Measurements from ENCODE around the gene SLC6A8.

GRCh38 chrX:153688071-153688470 lies 345 bp downstream of the SLC6A8 start:
- TF ChIP-seq YY1 (IDR thresholded peaks at IDR 0.05; ENCODE audit: low read depth) (no peak), FOXM1 (IDR thresholded peaks at IDR 0.05; ENCODE audit: borderline replicate concordance, low read depth) (no peak), TEAD4 (IDR thresholded peaks at IDR 0.05) (no peak), CEBPB (IDR thresholded peaks at IDR 0.05) (no peak), RAD21 (IDR thresholded peaks at IDR 0.05; ENCODE audit: low read depth) (no peak), EP300 (IDR thresholded peaks at IDR 0.05; ENCODE audit: borderline replicate concordance) (no peak), REST (IDR thresholded peaks at IDR 0.05; ENCODE audit: low read depth) (no peak), TCF12 (IDR thresholded peaks at IDR 0.05; ENCODE audit: low read depth) (no peak), TAF1 (IDR thresholded peaks at IDR 0.05; ENCODE audit: low read depth) (no peak), MAX (IDR thresholded peaks at IDR 0.05) (no peak), CREB1 (IDR thresholded peaks at IDR 0.05; ENCODE audit: low read depth) (no peak), EGR1 (IDR thresholded peaks at IDR 0.05) (no peak)

Measured in Ishikawa (cell line).